HCT116 (cell line): ENCODE results near the gene SBSN. TPM values are rescaled to one million over a fixed set of nuclear protein-coding genes. Genes with fewer than 3 reads are reported as not detected.

Experiments
- ATAC-seq: fragments of 200-7000 bp; cut with Tn5 transposase; 2 replicates; pipeline ENCODE4 v1.9.1; 2020; ENCODE audit warnings: mild to moderate bottlenecking, moderate library complexity
- BruUV-seq: library from RNA; stranded (reverse); fragments of 400-500 nt; replicated peaks from 2 replicates; lab custom pipeline; 2021; lab: Mats Ljungman, UMichigan
- CTCF ChIA-PET: fragments of 300-600 bp; sonication (Branson Sonifier 250); formaldehyde crosslinking; loops from one replicate; lab custom pipeline; 2021; ENCODE audit warnings: antibody characterized with exemption; lab: Charles Lee
- POLR2A ChIA-PET: fragments of 300-600, 350-600 bp; sonication (Branson Sonifier 250); formaldehyde crosslinking; loops from one replicate; lab custom pipeline; 2021; ENCODE audit warnings: antibody characterized with exemption; lab: Charles Lee
- RAD21 ChIA-PET, 2 experiments: fragments of 300-600 bp; sonication (Branson Sonifier 250); formaldehyde crosslinking; loops; one replicate each; lab custom pipeline; 2023; ENCODE audit warnings: low total read pairs in 2 of 2; ENCODE audit not compliant: uncharacterized antibody in 2 of 2, unreplicated experiment in 2 of 2, low non-redundant PET in 1 of 2; lab: Charles Lee
- DNase-seq: peaks from one replicate; pipeline ENCODE4 v3.0.0-alpha.2; 2010; ENCODE audit warnings: low read depth, low spot score
- H2AFZ ChIP-seq: fragments of 200-600 bp; shearing (Covaris generic), sonication (generic); 2 replicates; pipeline ENCODE4 v1.6.1; 2017; ENCODE audit warnings: low read depth, mixed run types, mixed read lengths, antibody characterized with exemption, low read length; ENCODE audit not compliant: poor library complexity, severe bottlenecking
- H3K27ac ChIP-seq: 2 replicates; pipeline ENCODE4 v1.5.1; 2012; ENCODE audit warnings: low read depth, low read length
- H3K27me3 ChIP-seq: fragments of 200-600 bp; sonication (generic); 2 replicates; pipeline ENCODE4 v1.6.1; 2016; ENCODE audit warnings: mixed run types, low read length, mixed read lengths; ENCODE audit not compliant: insufficient read depth
- H3K36me3 ChIP-seq, 2 experiments: fragments of 200-500 bp in 1 of 2; fragments of 200-600 bp in 1 of 2; sonication (Bioruptor generic) in 1 of 2; sonication (generic) in 1 of 2; 2 replicates each; pipeline versions ENCODE4 v1.5.1 to v1.6.1; 2014 to 2016; ENCODE audit warnings: low read length in 2 of 2, inconsistent platforms in 1 of 2, mixed read lengths in 1 of 2, mixed run types in 1 of 2; ENCODE audit not compliant: insufficient read depth in 2 of 2, control insufficient read depth in 1 of 2
- H3K4me1 ChIP-seq, 2 experiments: fragments of 200-600 bp in 1 of 2; sonication (generic) in 1 of 2; 2 replicates each; pipeline versions ENCODE4 v1.5.1 to v1.6.1; 2012 to 2017; ENCODE audit warnings: low read length in 2 of 2, inconsistent platforms in 1 of 2, mild to moderate bottlenecking in 1 of 2, mixed read lengths in 1 of 2, mixed run types in 1 of 2, moderate library complexity in 1 of 2; ENCODE audit not compliant: insufficient read depth in 2 of 2, control insufficient read depth in 1 of 2
- H3K4me2 ChIP-seq: fragments of 200-600 bp; sonication (generic); 2 replicates; pipeline ENCODE4 v1.6.1; 2017; ENCODE audit warnings: mixed run types, low read length, mixed read lengths
- H3K4me3 ChIP-seq, 2 experiments: fragments of 200-600 bp in 1 of 2; sonication (generic) in 1 of 2; replicated peaks in 1 of 2; 2 replicates each; pipeline ENCODE4 v1.5.1; 2011 to 2016; ENCODE audit warnings: low read length in 2 of 2, control low read depth in 1 of 2, low read depth in 1 of 2, mild to moderate bottlenecking in 1 of 2, mixed read lengths in 1 of 2, mixed run types in 1 of 2
- H3K79me2 ChIP-seq: fragments of 200-600 bp; sonication (generic); 2 replicates; pipeline ENCODE4 v1.6.1; 2017; ENCODE audit warnings: mild to moderate bottlenecking, mixed run types, low read length, moderate library complexity, mixed read lengths; ENCODE audit not compliant: insufficient read depth
- H3K9ac ChIP-seq: fragments of 200-600 bp; sonication (generic); 2 replicates; pipeline ENCODE4 v1.6.1; 2016; ENCODE audit warnings: low read length, mixed read lengths
- H3K9me2 ChIP-seq: fragments of 200-600 bp; sonication (generic), shearing (Covaris generic); 2 replicates; pipeline ENCODE4 v1.6.1; 2017; ENCODE audit warnings: mixed run types, mild to moderate bottlenecking, moderate library complexity; ENCODE audit not compliant: insufficient read depth
- H3K9me3 ChIP-seq, 2 experiments: fragments of 200-500 bp in 1 of 2; fragments of 200-600 bp in 1 of 2; sonication (Bioruptor generic) in 1 of 2; sonication (generic) in 1 of 2; 2 replicates each; pipeline ENCODE4 v1.6.1; 2014 to 2017; ENCODE audit warnings: low read length in 2 of 2, mixed read lengths in 2 of 2, inconsistent platforms in 1 of 2, low read depth in 1 of 2, mild to moderate bottlenecking in 1 of 2, mixed run types in 1 of 2, moderate library complexity in 1 of 2; ENCODE audit not compliant: control insufficient read depth in 1 of 2, insufficient read depth in 1 of 2
- H4K20me1 ChIP-seq: fragments of 200-600 bp; sonication (generic), shearing (Covaris generic); 2 replicates; pipeline ENCODE4 v1.6.1; 2017; ENCODE audit warnings: mixed run types, mild to moderate bottlenecking, moderate library complexity; ENCODE audit not compliant: insufficient read depth
- CBX3 ChIP-seq: IDR thresholded peaks from 2 replicates; pipeline ENCODE4 v1.6.1; 2012; ENCODE audit warnings: low read depth
- CEBPB ChIP-seq: IDR thresholded peaks from 2 replicates; pipeline ENCODE4 v1.6.1; 2012; ENCODE audit warnings: low read depth
- ELF1 ChIP-seq: IDR thresholded peaks from 2 replicates; pipeline ENCODE4 v1.6.1; 2012; ENCODE audit warnings: low read depth, borderline replicate concordance
- EZH2 ChIP-seq: fragments of 200-600 bp; sonication (generic); IDR thresholded peaks from 2 replicates; pipeline ENCODE4 v1.6.1; 2017; ENCODE audit warnings: antibody characterized with exemption, mixed run types
- EZH2phosphoT487 ChIP-seq: fragments of 200-600 bp; IDR thresholded peaks from 2 replicates; pipeline ENCODE4 v1.6.1; 2018; ENCODE audit warnings: antibody characterized with exemption, borderline replicate concordance
- FOSL1 ChIP-seq: IDR thresholded peaks from 2 replicates; pipeline ENCODE4 v1.6.1; 2012; ENCODE audit warnings: low read depth
- POLR2A ChIP-seq: IDR thresholded peaks from 2 replicates; pipeline ENCODE4 v1.7.0; 2011; ENCODE audit warnings: borderline replicate concordance; ENCODE audit not compliant: insufficient read depth, insufficient read length; ENCODE audit errors: extremely low read depth
- TCF7L2 ChIP-seq: IDR thresholded peaks from 2 replicates; pipeline ENCODE4 v1.7.0; 2011; ENCODE audit warnings: borderline replicate concordance, inconsistent platforms; ENCODE audit not compliant: insufficient read depth, insufficient read length; ENCODE audit errors: extremely low read depth
- YY1 ChIP-seq: IDR thresholded peaks from 2 replicates; pipeline ENCODE4 v1.6.1; 2011; ENCODE audit warnings: low read length, low read depth, moderate library complexity, mild to moderate bottlenecking; ENCODE audit not compliant: insufficient replicate concordance; ENCODE audit errors: extremely low read depth
- ZFX ChIP-seq: fragments of 450-650 bp; IDR thresholded peaks from 2 replicates; pipeline ENCODE4 v1.6.1; 2017
- intact Hi-C: fragments of 100-400 bp; cut with micrococcal nuclease; formaldehyde crosslinking; loops from 2 replicates; pipeline ENCODE4 v1.10.0; 2022
- total RNA-seq: library from RNA; stranded (reverse); gene quantifications from one replicate; pipeline ENCODE4 v1.2.1, GENCODE V29; 2021; ENCODE audit not compliant: unreplicated experiment
- TF ChIP-seq, protein P1 (sequence below): IDR thresholded peaks from 2 replicates; pipeline ENCODE4 v1.6.1; 2012
- TF ChIP-seq, protein P2 (sequence below): IDR thresholded peaks from 2 replicates; pipeline ENCODE4 v1.6.1; 2011; ENCODE audit warnings: mild to moderate bottlenecking, low read length, moderate library complexity; ENCODE audit not compliant: insufficient replicate concordance; ENCODE audit errors: extremely low read depth

SBSN gene
- total RNA-seq, 1 experiment from 2014 or later, result 0.66 TPM

DNA sequence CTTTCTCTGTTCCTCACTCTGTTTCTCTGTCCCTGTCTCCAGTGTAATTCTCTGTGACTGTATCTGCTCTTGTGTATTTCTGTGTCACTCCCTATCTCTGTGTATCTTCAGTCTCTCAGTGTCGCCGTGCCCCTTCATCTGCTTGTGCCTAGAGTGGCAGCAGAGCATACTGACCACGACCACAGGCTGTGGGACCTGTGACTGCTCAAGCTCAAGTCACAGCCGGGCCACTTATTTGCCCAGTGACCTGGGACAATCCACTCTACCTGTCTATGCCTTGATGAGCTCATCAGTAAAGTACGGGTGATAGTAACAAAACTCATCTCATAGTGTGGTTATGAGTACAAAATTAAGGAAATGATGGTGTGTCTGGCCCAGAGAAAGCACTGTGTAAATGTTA is 26.0 kb upstream of the SBSN start:
- CTCF ChIA-PET, result no interaction called here
- Histone ChIP-seq H3K4me3 (no peak overlapping the region), H3K9me3 (no peaks in the 10 kb centered on the region), H3K9me2 (no peaks in the 10 kb centered on the region), H3K79me2 (no peaks in the 10 kb centered on the region), H3K36me3 (no peaks in the 10 kb centered on the region), H3K27ac (no peak overlapping the region), H3K4me1 (peaks cover 0 to 12% of the 10 kb centered on the region in 2 experiments; a peak in 2 of 4 replicates), H2AFZ (no peak overlapping the region), H3K4me2 (no peak overlapping the region), H4K20me1 (no peaks in the 10 kb centered on the region), H3K27me3 (no peaks in the 10 kb centered on the region), H3K9ac (no peak overlapping the region)
- no peak for ATAC-seq
- POLR2A ChIA-PET, result no interaction called here
- DNase-seq, result no peak
- BruUV-seq, result no TSS peak
- RAD21 ChIA-PET, result no interaction called here
- intact Hi-C loops, result no loop called here
- TF ChIP-seq TCF7L2 (no peak), ELF1 (no peak), FOSL1 (no peak), EZH2phosphoT487 (no peak)
- TF ChIP-seq, protein P1, sequence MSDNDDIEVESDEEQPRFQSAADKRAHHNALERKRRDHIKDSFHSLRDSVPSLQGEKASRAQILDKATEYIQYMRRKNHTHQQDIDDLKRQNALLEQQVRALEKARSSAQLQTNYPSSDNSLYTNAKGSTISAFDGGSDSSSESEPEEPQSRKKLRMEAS, result no peak
- TF ChIP-seq, protein P2, sequence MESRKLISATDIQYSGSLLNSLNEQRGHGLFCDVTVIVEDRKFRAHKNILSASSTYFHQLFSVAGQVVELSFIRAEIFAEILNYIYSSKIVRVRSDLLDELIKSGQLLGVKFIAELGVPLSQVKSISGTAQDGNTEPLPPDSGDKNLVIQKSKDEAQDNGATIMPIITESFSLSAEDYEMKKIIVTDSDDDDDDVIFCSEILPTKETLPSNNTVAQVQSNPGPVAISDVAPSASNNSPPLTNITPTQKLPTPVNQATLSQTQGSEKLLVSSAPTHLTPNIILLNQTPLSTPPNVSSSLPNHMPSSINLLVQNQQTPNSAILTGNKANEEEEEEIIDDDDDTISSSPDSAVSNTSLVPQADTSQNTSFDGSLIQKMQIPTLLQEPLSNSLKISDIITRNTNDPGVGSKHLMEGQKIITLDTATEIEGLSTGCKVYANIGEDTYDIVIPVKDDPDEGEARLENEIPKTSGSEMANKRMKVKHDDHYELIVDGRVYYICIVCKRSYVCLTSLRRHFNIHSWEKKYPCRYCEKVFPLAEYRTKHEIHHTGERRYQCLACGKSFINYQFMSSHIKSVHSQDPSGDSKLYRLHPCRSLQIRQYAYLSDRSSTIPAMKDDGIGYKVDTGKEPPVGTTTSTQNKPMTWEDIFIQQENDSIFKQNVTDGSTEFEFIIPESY, result no peak

DNA sequence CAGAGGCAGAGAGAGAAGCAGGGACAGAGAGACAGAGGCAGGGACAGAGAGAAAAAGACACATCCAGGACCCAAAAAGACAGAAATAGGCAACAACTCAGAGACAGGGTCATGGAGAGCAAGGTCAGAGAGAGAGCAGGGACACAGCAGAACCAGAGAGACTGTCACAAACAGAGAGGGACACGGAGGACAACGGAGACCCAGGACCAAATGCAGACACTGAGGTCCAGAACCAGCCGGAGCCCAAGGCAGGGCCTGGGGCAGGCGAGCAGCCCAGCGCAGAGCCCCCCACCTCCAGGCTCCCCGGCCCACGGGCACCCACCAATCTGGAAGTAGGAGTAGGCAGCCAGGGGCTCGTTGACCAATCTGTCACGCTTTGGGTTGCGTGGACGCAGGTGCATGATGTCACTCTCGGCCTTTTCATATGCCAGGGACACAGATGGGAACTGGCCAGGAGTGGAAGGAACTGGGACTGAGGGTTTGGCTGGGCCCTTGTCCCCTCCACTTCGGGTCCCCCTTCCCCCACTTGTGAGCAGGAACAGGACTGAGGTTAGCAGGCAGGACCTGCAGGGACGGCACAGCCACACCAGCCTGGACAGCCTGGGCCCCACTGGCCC is 25.4 kb upstream of the SBSN start:
- POLR2A ChIA-PET, result no interaction called here
- no peak for TF ChIP-seq CBX3
- TF ChIP-seq POLR2A, result no peak
- no peak for TF ChIP-seq TCF7L2
- no peak for TF ChIP-seq CEBPB
- no peak for TF ChIP-seq EZH2
- TF ChIP-seq ZFX, result no peak
- no peak for TF ChIP-seq YY1
- TF ChIP-seq, protein P1, result no peak
- no peak for TF ChIP-seq EZH2phosphoT487
- TF ChIP-seq, protein P2, result no peak

More for the DNA sequence above, 25.4 kb upstream of the SBSN start:
- no peak overlapping the region for H3K27ac ChIP-seq
- no peaks in the 10 kb centered on the region for H4K20me1 ChIP-seq
- ATAC-seq (no peak), DNase-seq (no peak)
- no TSS peak for BruUV-seq
- H3K79me2 ChIP-seq, result peaks cover 4% of the 10 kb centered on the region; the same call in 1 of the 2 replicates
- ChIA-PET CTCF (no interaction called here), RAD21 (no interaction called here)
- no peaks in the 10 kb centered on the region for H3K9me2 ChIP-seq
- no peaks in the 10 kb centered on the region for H3K27me3 ChIP-seq
- no peak overlapping the region for H2AFZ ChIP-seq
- H3K4me2 ChIP-seq, result no peak overlapping the region
- H3K36me3 ChIP-seq, result no peaks in the 10 kb centered on the region
- no peak overlapping the region for H3K4me3 ChIP-seq
- H3K4me1 ChIP-seq, result peaks cover 0 to 15% of the 10 kb centered on the region in 2 experiments; a peak in 2 of 4 replicates
- no peaks in the 10 kb centered on the region for H3K9me3 ChIP-seq
- intact Hi-C loops, result no loop called here
- H3K9ac ChIP-seq, result no peak overlapping the region
